HG03571 (cell line): ENCODE data around the gene CHCHD1.
"Not testable (repeated sequence)": the region's sequence is repeated elsewhere in the genome, so short reads cannot be mapped to it uniquely, and the experiment has no call there.

ENCODE experiments used
- ATAC-seq: cut with Tn5 transposase; IDR thresholded peaks from one replicate; pipeline ENCODE4 v1.9.1; 2021; ENCODE audit not compliant: unreplicated experiment

The CHCHD1 gene

DNA sequence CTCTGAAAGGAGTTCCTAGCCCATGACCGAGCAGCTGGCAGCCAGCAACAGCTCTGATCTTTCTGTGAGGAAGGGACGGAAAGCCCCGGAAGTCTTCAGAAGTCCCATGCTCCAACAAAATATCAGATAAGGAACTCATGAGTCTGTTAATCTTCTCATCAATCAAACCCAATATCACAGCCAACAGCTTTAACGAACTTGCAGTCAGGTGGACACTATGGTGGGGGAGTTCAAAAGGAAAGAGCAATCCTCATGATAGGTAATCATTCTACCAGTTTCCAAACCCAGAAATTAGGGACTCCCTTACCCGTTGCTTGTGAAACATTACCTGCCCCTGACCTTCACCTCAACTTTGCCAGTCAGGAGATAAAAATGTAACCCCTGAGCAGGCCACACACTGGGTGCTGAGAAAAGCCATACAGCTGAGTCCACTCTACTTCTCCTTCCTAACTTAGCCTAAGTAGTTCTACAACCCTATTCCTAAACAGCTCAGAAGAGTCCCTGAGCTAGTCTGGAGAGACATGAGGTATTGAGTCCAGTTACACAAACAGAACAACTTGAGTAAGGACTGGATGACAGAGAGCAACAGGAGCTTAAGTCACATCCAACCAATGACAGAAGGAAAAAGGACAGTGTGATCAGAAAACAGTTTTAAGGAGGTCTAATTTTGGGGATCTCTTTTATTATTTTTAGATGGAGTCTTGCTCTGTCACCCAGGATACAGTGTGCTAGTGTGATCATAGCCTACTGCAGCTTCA is 27.4 kb downstream of the CHCHD1 start:
- no peak for ATAC-seq

- ATAC-seq = no peak
Observed at GRCh38 chr10:73810358-73810734, 28.5 kb downstream of the CHCHD1 start.

- ATAC-seq = peak; percentile 29
Observed at GRCh38 chr10:73810735-73811465, 29.1 kb downstream of the CHCHD1 start.

DNA sequence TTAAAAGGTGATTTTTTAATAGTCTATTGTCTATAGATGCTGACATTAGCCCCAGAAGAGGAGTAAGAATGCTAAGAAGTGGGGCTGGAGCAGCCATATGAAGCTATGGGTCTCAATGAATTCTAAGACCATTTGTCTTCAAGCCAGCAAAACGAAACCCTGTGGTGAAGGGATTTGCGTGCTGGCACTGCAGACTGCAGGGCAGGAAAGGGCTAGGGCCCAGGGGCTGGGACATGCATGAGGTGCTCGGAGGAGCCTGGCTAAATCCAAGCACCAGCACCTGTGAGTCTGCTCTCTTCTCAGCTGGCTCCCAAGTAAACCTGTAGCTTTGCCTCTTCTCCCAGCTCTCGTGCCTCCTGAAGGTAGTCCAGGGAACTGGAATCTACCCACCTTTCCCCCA is 30.8 kb downstream of the CHCHD1 start:
- ATAC-seq = no peak

DNA sequence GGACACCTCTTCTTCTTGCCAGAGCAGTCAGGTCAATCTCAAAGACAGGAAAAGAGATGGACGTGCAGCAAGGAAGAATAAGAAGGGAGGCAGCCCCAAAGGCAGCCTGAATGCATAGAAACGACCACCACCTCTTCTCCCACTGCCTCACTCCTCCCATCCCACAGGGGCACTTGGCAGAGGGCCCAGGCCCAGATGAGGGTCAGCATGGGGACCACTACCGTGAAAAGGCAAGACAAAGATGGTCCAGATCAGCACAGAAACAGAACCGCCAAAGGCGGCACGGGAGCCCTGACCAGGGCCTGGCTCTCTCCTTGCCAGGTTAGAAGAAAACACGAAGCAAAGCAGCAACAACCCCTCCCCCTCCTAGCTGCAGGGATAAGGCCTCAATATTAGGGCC is 31.5 kb downstream of the CHCHD1 start:
- no peak for ATAC-seq

DNA sequence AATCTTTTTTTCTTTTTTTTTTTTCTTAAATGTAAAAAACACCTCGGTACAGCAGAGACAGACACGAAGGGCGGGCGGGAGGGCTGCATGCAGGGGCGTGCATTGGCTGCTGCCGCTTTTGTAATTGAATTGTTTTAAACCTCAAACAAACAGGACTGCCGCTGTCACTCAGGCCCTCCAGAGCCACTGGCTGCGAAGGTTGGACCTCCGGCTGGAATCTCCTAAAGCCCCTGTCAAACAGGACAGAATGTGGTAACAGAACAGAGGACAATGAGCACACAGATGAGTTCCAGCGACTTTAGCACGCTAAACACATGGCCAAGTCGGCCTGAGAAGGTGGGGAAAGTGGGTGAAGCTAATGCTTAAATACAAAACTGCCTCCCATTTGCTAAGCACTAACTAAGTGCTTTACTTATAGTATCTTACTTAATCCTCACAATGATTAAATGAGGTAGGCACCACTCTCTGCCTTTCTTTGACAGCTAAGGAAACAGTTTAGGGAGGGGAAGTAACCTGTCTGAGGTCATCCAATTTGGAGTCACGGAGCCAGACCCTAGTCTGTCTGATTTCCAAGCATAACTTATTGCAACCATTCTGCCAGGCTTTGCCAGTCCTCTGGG is 32.5 kb downstream of the CHCHD1 start:
- ATAC-seq = no peak

DNA sequence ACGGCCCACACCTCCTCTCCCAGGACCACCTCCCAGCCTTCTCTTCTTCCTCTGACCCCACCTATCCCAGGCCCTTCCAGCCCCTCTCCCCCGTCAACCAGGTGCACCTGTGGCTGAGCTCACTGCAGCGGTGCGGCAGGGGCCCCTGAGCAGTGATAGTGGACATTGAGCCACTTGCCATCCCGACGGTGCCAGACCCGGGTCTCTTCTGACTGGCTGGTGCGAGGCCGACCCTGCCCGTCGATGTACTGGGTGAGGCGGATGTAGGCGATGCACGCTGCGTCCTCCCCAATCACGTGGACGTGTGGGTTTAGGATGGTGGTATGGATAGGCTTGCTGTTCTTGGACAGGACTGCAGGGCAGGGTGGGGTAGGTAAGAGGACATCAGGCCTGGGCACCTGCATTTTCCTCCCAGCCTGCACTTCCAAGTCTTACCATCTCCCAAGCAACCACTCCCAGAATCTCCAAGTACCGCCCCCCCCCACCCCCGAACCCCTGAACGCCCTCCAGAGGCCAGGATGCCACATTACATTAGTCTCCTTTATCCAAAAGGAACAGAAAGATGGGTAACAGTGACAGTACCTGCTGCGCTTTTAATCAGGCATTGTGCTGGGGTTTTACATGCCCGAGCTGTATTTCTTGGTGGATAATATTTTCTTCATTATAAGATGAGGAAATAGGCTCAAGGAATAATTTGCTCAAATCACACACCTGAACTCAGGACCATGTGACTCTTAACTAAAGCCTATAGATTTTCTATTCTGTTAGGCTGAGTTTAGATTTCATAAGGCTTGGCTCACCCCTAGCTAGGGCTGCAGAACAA is 33.3 kb downstream of the CHCHD1 start:
- no peak for ATAC-seq

DNA sequence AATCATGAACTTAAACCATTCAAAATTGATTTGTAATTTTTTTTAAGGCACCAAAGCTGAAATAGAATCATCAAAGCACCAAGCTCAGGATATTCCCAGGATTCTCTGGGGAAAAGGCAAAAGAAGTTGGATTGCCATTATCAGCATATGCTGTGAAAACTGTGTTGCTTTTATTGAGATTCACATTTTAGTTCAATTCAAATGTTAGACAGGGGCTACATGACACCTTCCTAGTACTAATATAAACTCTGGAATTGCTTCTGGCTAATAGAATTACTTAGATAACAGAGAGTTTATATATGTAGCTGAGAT is 33.8 kb downstream of the CHCHD1 start:
- ATAC-seq = no peak

- ATAC-seq = no peak
Observed at GRCh38 chr10:73816917-73817729, 35.3 kb downstream of the CHCHD1 start.

DNA sequence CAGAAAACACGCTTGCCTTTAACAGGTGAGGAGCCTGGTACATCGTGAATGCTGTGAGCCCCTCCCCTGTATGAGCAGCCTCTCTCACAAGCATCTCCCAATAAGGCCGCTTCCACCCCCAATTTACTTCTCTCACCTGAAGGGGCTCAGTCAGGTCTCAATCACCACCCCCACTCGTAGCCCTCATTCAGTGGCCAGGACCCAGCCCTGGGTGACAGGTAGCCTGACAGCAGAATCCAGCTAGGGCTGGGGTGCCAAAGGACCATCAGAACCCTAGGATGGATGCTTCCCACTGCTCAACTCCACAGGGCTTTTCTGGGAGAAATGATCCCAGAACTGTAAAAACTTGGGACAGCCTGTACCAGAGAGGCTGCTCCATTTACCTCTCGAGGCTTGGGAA is 36.0 kb downstream of the CHCHD1 start:
- ATAC-seq = no peak

DNA sequence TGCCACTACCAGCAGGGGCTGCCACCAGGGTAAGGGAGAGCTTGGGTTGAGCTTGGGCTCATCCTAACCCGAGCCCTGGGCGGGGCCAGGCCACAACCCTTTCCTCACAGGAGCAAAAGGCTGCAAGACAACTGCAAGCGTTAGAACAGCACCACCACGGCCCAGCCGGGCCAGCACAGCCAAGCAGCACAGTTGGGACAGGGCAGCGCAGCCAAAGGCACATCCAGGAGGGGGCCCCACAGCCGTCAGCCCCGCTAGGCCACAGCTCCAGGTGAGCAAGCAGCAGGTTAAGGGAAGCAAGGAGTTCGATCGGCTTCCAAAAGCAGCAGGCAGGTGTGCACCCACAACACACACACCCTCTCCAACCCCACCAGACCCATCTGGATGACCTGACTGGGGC is 36.6 kb downstream of the CHCHD1 start:
- no peak for ATAC-seq

- no peak for ATAC-seq
Observed at GRCh38 chr10:73819081-73819480, 37.2 kb downstream of the CHCHD1 start.

- no peak for ATAC-seq
Observed at GRCh38 chr10:73819513-73820093, 37.8 kb downstream of the CHCHD1 start.

- no peak for ATAC-seq
Observed at GRCh38 chr10:73823391-73823790, 41.5 kb downstream of the CHCHD1 start.

DNA sequence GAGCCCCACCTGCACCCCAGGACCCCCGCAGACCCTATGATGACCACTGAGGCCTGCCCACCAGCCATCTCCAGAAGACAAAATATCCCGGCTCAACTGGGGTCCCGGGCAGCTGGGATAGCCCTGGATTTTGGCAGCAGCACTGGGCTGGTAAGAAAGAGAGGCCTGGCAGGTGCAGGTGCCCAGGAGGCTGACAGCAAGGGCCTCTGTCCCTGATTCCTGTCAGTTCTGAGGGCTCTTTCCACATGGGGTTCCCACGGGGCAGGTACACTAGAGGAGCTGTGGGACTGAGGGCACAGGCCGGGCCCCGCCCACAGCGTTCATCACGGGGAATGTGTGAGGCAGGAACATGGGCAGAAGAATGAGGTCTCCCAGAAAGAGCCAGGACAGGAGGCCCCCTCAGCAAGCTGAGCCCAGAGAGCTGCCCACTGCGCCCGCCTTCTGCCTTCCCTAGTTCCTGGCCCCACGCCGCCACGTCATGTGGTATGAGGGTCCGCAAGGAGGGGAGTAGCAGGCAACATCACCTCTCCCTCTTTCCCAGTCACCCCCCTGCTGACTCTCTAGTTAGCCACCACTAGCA is 42.4 kb downstream of the CHCHD1 start:
- no peak for ATAC-seq

DNA sequence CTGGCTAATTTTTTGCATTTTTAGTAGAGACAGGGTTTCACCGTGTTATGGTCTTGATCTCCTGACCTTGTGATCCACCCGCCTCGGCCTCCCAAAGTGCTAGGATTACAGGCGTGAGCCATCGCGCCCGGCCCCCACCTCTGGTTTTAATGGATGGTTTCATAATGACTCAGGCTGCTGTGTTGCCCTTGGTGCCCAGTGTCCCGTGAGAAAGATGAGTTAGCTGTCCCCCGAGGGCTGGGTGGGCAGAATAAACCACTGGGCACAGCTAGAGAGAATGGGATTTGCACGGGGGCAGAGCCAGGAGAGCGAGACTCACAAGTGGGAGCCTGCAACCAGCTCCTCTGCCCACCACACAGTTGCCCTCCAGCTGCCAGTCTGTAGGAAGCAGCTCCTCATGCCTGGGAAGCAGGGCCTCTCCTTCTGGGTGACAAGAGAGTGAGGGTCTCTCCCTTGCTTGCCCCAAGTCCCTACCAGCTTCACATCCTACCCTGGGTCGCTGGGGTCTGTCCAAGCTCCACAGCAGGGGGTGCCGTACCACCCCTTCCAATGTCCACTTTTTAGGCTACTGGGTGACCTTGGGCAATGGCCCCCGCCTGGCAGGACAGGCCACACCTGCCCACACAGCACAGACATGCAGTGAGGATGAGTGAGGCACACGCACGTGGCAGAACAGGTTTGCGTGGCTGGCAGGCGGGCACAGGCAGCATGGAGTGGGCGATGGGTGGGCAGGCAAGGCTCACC is 45.7 kb downstream of the CHCHD1 start:
- no peak for ATAC-seq

DNA sequence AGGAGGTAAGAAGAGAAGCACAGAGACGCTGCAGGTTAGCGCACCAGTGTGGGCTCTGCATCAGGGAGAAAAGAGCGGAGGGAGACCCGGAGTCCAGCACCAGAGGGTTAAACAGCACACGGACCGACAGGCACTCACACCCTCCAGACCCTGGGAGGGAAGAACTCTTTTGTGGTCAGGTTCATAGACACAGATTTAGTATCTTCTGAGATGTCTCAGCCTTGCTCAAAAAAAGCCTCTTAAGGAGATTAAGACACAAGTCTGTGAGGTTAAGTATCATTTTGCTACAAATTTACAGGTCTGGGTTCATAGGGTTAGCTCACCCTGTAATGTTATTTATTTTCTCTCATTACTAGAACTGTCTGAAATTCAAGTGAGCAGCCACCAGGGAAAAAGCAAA is 46.3 kb downstream of the CHCHD1 start:
- no peak for ATAC-seq

GRCh38 chr10:73829090-73829489 is 47.2 kb downstream of the CHCHD1 start:
- not testable (repeated sequence) for ATAC-seq
